ENCODE measurements around the gene MRAP. TPM values are rescaled to one million over a fixed set of nuclear protein-coding genes. Genes with fewer than 3 reads are reported as not detected.

The MRAP gene
- total RNA-seq, 1 experiment from 2014 or later, result not detected

DNA sequence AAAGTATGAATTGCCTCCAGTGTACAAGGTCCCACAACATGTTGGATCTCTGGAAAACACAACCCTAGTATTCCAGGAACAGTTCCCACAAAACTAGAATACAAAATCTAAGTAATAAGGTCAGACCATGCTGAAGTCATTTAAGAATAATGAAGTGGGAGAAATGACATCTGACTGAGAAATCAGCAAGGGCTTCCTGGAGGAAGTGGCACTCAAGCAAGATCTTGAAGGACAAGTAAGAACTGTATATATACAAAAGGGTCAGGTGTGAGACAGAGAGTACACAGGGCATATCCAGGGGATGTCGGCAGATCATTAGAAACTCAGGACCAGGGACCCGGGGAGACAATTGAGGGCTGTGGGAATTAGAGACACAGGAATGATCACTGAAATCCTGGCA, 38.5 kb upstream of the MRAP start:
- ATAC-seq, result no peak
- intact Hi-C loops (cut with micrococcal nuclease), result no loop called here
- Histone ChIP-seq H2AFZ (ENCODE audit: low read depth, low read length, poor library complexity, severe bottlenecking) (no peak overlapping the region), H3K9me2 (ENCODE audit: insufficient read depth) (no peaks in the 10 kb centered on the region), H3K27me3 (ENCODE audit: insufficient read depth, low read length) (peaks cover 18% of the 10 kb centered on the region), H3K4me2 (ENCODE audit: low read length) (no peak overlapping the region), H3K36me3 (ENCODE audit: control insufficient read depth in 1 of 2, insufficient read depth in 2 of 2, low read length in 2 of 2) (no peaks in the 10 kb centered on the region), H3K79me2 (ENCODE audit: insufficient read depth, low read length) (no peaks in the 10 kb centered on the region), H3K4me3 (replicated peaks in 1 of 2; ENCODE audit: low read depth in 1 of 2, low read length in 2 of 2) (no peak overlapping the region), H4K20me1 (ENCODE audit: insufficient read depth) (no peaks in the 10 kb centered on the region), H3K9me3 (ENCODE audit: control insufficient read depth in 1 of 2, insufficient read depth in 1 of 2, low read depth in 1 of 2, low read length in 2 of 2) (no peaks in the 10 kb centered on the region), H3K4me1 (ENCODE audit: control insufficient read depth in 1 of 2, insufficient read depth in 2 of 2, low read length in 2 of 2) (peaks cover 0 to 14% of the 10 kb centered on the region in 2 experiments; a peak in 3 of 4 replicates), H3K9ac (ENCODE audit: low read length) (no peak overlapping the region), H3K27ac (ENCODE audit: low read depth, low read length) (no peak overlapping the region)
- POLR2A ChIA-PET, result no interaction called here
- BruUV-seq (replicated peaks), result no TSS peak
- DNase-seq (ENCODE audit: low read depth, low spot score), result no peak
- RAD21 ChIA-PET (ENCODE audit: low non-redundant PET in 1 of 2, low total read pairs in 2 of 2, uncharacterized antibody in 2 of 2, unreplicated experiment in 2 of 2), result no interaction called here
- CTCF ChIA-PET, result interaction anchor here (0.8 to 3.5 kb wide), 3 partner anchors 394 to 479 kb away, joined by 3 to 19 read pairs (median 5); no protein-coding TSS in a partner anchor
- TF ChIP-seq SRF (IDR thresholded peaks at IDR 0.05; ENCODE audit: low read depth) (no peak), TCF7L2 (IDR thresholded peaks at IDR 0.05; ENCODE audit: borderline replicate concordance, extremely low read depth, insufficient read depth, insufficient read length) (no peak), CBX3 (IDR thresholded peaks at IDR 0.05; ENCODE audit: low read depth) (no peak), POLR2A (IDR thresholded peaks at IDR 0.05; ENCODE audit: borderline replicate concordance, extremely low read depth, insufficient read depth, insufficient read length) (no peak), CEBPB (IDR thresholded peaks at IDR 0.05; ENCODE audit: low read depth) (no peak), EZH2phosphoT487 (IDR thresholded peaks at IDR 0.05; ENCODE audit: borderline replicate concordance) (no peak), ZNF274 (IDR thresholded peaks at IDR 0.05; ENCODE audit: low read depth, low read length) (no peak), YY1 (IDR thresholded peaks at IDR 0.05; ENCODE audit: extremely low read depth, insufficient replicate concordance, low read depth, low read length) (no peak), RAD21 (IDR thresholded peaks at IDR 0.05; ENCODE audit: low read depth) (no peak), SIN3A (IDR thresholded peaks at IDR 0.05; ENCODE audit: low read depth) (no peak), SP1 (IDR thresholded peaks at IDR 0.05; ENCODE audit: low read depth) (no peak), EZH2 (IDR thresholded peaks at IDR 0.05) (no peak), POLR2AphosphoS5 (IDR thresholded peaks at IDR 0.05; ENCODE audit: low read depth, low read length) (no peak), ZFX (IDR thresholded peaks at IDR 0.05) (no peak)
- TF ChIP-seq, protein P1, sequence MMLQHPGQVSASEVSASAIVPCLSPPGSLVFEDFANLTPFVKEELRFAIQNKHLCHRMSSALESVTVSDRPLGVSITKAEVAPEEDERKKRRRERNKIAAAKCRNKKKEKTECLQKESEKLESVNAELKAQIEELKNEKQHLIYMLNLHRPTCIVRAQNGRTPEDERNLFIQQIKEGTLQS (IDR thresholded peaks at IDR 0.05), result no peak
- TF ChIP-seq, protein P2, sequence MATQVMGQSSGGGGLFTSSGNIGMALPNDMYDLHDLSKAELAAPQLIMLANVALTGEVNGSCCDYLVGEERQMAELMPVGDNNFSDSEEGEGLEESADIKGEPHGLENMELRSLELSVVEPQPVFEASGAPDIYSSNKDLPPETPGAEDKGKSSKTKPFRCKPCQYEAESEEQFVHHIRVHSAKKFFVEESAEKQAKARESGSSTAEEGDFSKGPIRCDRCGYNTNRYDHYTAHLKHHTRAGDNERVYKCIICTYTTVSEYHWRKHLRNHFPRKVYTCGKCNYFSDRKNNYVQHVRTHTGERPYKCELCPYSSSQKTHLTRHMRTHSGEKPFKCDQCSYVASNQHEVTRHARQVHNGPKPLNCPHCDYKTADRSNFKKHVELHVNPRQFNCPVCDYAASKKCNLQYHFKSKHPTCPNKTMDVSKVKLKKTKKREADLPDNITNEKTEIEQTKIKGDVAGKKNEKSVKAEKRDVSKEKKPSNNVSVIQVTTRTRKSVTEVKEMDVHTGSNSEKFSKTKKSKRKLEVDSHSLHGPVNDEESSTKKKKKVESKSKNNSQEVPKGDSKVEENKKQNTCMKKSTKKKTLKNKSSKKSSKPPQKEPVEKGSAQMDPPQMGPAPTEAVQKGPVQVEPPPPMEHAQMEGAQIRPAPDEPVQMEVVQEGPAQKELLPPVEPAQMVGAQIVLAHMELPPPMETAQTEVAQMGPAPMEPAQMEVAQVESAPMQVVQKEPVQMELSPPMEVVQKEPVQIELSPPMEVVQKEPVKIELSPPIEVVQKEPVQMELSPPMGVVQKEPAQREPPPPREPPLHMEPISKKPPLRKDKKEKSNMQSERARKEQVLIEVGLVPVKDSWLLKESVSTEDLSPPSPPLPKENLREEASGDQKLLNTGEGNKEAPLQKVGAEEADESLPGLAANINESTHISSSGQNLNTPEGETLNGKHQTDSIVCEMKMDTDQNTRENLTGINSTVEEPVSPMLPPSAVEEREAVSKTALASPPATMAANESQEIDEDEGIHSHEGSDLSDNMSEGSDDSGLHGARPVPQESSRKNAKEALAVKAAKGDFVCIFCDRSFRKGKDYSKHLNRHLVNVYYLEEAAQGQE (IDR thresholded peaks at IDR 0.05; ENCODE audit: low read depth), result no peak
- TF ChIP-seq, protein P3, sequence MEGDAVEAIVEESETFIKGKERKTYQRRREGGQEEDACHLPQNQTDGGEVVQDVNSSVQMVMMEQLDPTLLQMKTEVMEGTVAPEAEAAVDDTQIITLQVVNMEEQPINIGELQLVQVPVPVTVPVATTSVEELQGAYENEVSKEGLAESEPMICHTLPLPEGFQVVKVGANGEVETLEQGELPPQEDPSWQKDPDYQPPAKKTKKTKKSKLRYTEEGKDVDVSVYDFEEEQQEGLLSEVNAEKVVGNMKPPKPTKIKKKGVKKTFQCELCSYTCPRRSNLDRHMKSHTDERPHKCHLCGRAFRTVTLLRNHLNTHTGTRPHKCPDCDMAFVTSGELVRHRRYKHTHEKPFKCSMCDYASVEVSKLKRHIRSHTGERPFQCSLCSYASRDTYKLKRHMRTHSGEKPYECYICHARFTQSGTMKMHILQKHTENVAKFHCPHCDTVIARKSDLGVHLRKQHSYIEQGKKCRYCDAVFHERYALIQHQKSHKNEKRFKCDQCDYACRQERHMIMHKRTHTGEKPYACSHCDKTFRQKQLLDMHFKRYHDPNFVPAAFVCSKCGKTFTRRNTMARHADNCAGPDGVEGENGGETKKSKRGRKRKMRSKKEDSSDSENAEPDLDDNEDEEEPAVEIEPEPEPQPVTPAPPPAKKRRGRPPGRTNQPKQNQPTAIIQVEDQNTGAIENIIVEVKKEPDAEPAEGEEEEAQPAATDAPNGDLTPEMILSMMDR (IDR thresholded peaks at IDR 0.05 in 2 of 3, conservative IDR thresholded peaks at IDR 0.05 in 1 of 3; ENCODE audit: borderline replicate concordance in 1 of 3, insufficient read depth in 1 of 3, low read depth in 2 of 3, low read length in 2 of 3), result no peak
- TF ChIP-seq, protein P4, sequence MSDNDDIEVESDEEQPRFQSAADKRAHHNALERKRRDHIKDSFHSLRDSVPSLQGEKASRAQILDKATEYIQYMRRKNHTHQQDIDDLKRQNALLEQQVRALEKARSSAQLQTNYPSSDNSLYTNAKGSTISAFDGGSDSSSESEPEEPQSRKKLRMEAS (IDR thresholded peaks at IDR 0.05), result no peak

Measured in HCT116 (cell line).